ENCODE measurements around the gene YDJC. TPM values are rescaled to one million over a fixed set of nuclear protein-coding genes. Genes with fewer than 3 reads are reported as not detected.
A peak's percentile ranks its signal among the peaks of the same experiment; 100 is the strongest.

Gene YDJC
- total and polyA plus RNA-seq, 9 of the 15 experiments (the other 6 are each of a cell fraction or from before 2014, with no cell fraction given) = 13.5 to 871 (median 164) TPM

DNA sequence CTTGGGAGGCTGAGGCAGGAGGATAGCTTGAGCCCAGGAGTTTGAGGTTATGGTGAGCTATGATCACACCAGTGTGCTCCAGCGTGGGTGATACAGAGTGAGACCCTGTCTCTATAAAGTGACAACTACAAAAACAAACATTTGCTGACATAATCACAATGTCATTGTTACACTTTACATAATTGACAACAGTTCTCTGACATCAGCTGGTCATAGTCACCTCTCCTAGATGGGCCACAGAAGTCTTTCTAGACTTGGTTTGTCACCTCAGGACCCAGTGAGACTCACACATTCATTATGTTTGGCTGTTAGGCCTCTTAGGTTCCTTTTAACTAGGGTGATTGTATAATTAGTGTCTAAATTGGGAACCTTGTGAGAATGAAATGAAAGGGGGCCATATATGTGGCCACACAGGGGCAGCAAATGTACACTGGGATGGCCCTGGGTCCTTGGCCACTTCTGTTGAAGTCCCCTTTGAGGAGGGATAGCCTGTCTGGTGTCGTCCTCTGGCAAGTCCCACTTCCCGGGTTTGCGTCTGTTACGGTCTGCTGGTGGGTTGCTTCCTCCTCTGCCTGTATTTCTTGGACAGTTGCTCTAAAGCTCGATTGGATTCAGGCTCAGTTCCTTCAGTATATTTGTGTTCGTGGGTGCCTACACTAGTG lies 30.2 kb upstream of the YDJC start:
- ChIA-PET POLR2A (interaction anchor here (0.5 to 3.7 kb wide), 19 partner anchors 9 to 1025 kb away, joined by 3 to 38 read pairs (median 4); partner anchors contain the start of genes SDF2L1 and YDJC), CTCF (ENCODE audit: low intra/inter-chr PET ratio) (interaction anchor here (0.7 to 0.9 kb wide), 3 partner anchors 53 to 279 kb away, joined by 4 to 7 read pairs (median 4); no protein-coding TSS in a partner anchor)
- 48% methylated on average over 7 of the region's 7 CpGs for WGBS (ENCODE audit: insufficient coverage, low coverage, missing lambda C conversion rate)
- Histone ChIP-seq H3K79me2 (ENCODE audit: control insufficient read depth, insufficient read depth, low read length) (no peaks in the 10 kb centered on the region), H3K9ac (ENCODE audit: insufficient read depth in 1 of 2, low read depth in 2 of 2, low read length in 2 of 2) (peak overlapping the region in 1 of 2 experiments; percentile 11; a peak in 1 of 4 replicates), H3K4me1 (replicated peaks in 1 of 2; ENCODE audit: control insufficient read depth in 2 of 2, insufficient read depth in 2 of 2, low read length in 2 of 2) (peaks cover 12 to 36% of the 10 kb centered on the region in 2 experiments), H3K36me3 (ENCODE audit: control insufficient read depth, insufficient read depth, low read length) (peaks cover under 1% of the 10 kb centered on the region; the same call in 1 of the 3 replicates), H3K9me3 (replicated peaks; ENCODE audit: control insufficient read depth, insufficient read depth, low read depth, low read length) (0 out of 2 replicates have a peak, but pooled peaks cover 2% of the 10 kb centered on the region), H2AFZ (ENCODE audit: low read depth, low read length) (peak overlapping the region; percentile 27), H4K20me1 (replicated peaks; ENCODE audit: control insufficient read depth, insufficient read depth, low read length) (no peaks in the 10 kb centered on the region), H3K27ac (ENCODE audit: extremely low read depth, low read depth, low read length) (no peak overlapping the region), H3K4me2 (ENCODE audit: insufficient read depth, low read length) (no peak overlapping the region), H3K27me3 (ENCODE audit: control insufficient read depth in 2 of 2, insufficient read depth in 2 of 2, low read length in 2 of 2) (no peaks in the 10 kb centered on the region), H3K4me3 (no peak overlapping the region), H3K9me1 (ENCODE audit: control insufficient read depth, insufficient read depth, low read length) (peaks cover under 1% of the 10 kb centered on the region)
- no TSS peak for BruUV-seq (replicated peaks)
- FAIRE-seq (peak; percentile 19), DNase-seq (ENCODE audit: extremely low read depth in 1 of 4, low spot score in 3 of 4) (peak in 3 of 4 experiments; percentile 76 to 86 (median 77)), ATAC-seq (peak; percentile 3; the same call in 1 of the 3 replicates)
- intact Hi-C loops (cut with micrococcal nuclease) (loop anchor here (1.0 to 10.0 kb wide), 3 partner anchors 53 to 805 kb away; partner anchors contain the start of genes PI4KA and SNAP29), in situ Hi-C loops (cut with MboI) (loop anchor here (25.0 kb wide), 1 partner anchor 1323 kb away; no protein-coding TSS in a partner anchor)
- TF ChIP-seq HIVEP1 (CRISPR knock-in tag; IDR thresholded peaks at IDR 0.05) (no peak), MAFF (IDR thresholded peaks at IDR 0.05; ENCODE audit: low read length) (peak; percentile 89), BHLHE40 (IDR thresholded peaks at IDR 0.05; ENCODE audit: low read length) (0 out of 2 replicates have a peak, but pooled peaks have one; percentile 4), OTX1 (CRISPR knock-in tag; IDR thresholded peaks at IDR 0.05) (no peak), POLR2AphosphoS2 (IDR thresholded peaks at IDR 0.05; ENCODE audit: low read length) (peak; percentile 77; the same call in 1 of the 2 replicates), MAFK (IDR thresholded peaks at IDR 0.05; ENCODE audit: low read length) (peak; percentile 85), ZNF655 (CRISPR knock-in tag; IDR thresholded peaks at IDR 0.05) (no peak), SMC3 (conservative IDR thresholded peaks at IDR 0.05; ENCODE audit: insufficient read depth, low read depth, low read length) (peak; percentile 47), SREBF1 (IDR thresholded peaks at IDR 0.05; ENCODE audit: borderline replicate concordance, low read depth, low read length) (0 out of 2 replicates have a peak, but pooled peaks have one; percentile 35), PYGO2 (tag; IDR thresholded peaks at IDR 0.05) (no peak), ETV6 (IDR thresholded peaks at IDR 0.05; ENCODE audit: borderline replicate concordance in 1 of 2, low read depth in 2 of 2, low read length in 1 of 2) (peak in 1 of 2 experiments; percentile 56; a peak in 1 of 4 replicates), ETV6 (CRISPR knock-in tag; IDR thresholded peaks at IDR 0.05; ENCODE audit: borderline replicate concordance) (no peak), CHD1 (IDR thresholded peaks at IDR 0.05; ENCODE audit: low read length) (no peak), ZBTB17 (CRISPR knock-in tag; IDR thresholded peaks at IDR 0.05) (no peak), HDGF (IDR thresholded peaks at IDR 0.05) (no peak), HDAC2 (IDR thresholded peaks at IDR 0.05) (no peak), MBD2 (IDR thresholded peaks at IDR 0.05; ENCODE audit: borderline replicate concordance, low read depth) (no peak), MYC (IDR thresholded peaks at IDR 0.05; ENCODE audit: low read depth, low read length) (no peak), MYC (CRISPR knock-in tag; IDR thresholded peaks at IDR 0.05; ENCODE audit: borderline replicate concordance, low read depth) (no peak)
- TF ChIP-seq, protein P1, sequence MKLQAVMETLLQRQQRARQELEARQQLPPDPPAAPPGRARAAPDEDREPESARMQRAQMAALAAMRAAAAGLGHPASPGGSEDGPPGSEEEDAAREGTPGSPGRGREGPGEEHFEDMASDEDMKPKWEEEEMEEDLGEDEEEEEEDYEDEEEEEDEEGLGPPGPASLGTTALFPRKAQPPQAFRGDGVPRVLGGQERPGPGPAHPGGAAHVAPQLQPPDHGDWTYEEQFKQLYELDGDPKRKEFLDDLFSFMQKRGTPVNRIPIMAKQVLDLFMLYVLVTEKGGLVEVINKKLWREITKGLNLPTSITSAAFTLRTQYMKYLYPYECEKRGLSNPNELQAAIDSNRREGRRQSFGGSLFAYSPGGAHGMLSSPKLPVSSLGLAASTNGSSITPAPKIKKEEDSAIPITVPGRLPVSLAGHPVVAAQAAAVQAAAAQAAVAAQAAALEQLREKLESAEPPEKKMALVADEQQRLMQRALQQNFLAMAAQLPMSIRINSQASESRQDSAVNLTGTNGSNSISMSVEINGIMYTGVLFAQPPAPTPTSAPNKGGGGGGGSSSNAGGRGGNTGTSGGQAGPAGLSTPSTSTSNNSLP (IDR thresholded peaks at IDR 0.05; ENCODE audit: borderline replicate concordance, low read depth, low read length) = 0 out of 2 replicates have a peak, but pooled peaks have one; percentile 6

All from K562 (cell line).